Embryonic facial prominence (tissue), 1 donor: ENCODE results near the gene NIBAN1.
"Not testable (repeated sequence)": the region's sequence is repeated elsewhere in the genome, so short reads cannot be mapped to it uniquely, and the experiment has no call there.

Experiments used
- DNase-seq: peaks from one replicate; pipeline ENCODE4 v3.0.0-alpha.2; 2016; ENCODE audit errors: extremely low spot score

Gene NIBAN1

GRCh38 chr1:184973272-184974055, 844 bp downstream of the NIBAN1 start:
- no peak for DNase-seq

DNA sequence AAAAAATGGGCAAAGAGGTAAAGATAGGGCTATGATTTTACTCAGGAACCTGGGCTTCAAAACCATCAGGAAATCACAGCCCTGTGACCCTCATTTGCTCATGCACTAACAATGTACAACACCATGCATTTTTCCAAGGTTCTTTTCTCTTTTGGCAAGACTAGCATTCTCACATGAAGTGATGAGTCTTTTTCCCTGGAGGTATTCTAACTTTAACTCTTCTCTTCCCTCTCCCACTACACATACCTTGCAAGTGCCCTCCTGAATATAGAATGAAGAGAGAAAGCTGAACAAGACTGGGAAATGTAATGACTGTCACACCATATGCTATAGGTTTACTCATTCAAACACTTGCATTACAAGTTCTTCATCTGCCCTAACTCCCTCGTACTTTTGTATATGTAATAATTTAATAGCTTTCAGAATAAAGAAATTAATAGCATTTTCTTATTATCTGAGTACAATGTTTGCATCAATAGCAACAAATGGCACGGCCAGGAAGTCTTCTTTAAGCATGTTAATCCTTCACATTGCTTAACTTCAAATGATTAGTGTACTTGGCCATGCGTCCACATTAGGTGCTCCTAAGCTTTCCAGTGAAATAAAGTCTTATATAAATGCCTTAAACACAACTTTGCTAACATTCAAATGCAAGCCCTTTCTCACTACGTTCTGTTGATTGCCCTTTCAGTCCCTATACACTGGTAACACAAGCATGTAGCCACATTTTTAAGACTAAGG, 1.8 kb downstream of the NIBAN1 start:
- no peak for DNase-seq

DNA sequence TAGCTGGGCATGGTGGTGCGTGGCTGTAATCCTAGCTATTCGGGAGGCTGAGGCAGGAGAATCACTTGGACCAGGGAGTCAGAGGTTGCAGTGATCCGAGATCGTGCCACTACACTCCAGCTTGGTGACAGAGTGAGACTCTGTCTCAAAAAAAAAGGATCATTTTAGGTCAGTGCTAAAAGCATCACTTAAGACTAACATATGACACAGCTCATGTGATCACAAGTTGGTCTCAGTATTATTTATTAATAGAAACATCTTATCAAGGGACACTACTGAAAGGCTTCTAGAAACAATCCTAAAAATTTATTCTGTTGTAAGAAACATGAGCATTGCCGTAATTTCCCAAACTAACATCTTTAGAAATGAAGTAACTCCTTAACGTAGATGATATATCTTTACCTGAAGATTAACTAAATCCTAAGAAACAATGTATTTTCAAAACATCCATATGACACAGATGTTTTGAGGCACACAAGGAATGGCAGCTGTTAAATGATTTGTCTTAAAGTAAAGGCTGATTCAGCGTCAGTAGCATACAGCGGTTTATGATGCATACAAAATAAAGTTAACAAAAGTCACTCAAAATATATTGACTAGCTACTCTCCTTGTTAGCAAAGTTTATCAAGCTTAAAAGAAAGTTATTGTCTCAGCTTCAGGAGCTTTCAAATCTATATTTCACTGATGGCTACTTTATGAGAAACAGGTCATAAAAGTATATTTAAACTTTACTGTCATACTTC, 2.6 kb downstream of the NIBAN1 start:
- no peak for DNase-seq

GRCh38 chr1:184970691-184971161, 3.6 kb downstream of the NIBAN1 start:
- DNase-seq, result no peak

GRCh38 chr1:184966989-184967388, 7.3 kb downstream of the NIBAN1 start:
- no peak for DNase-seq

GRCh38 chr1:184965944-184966860, 8.1 kb downstream of the NIBAN1 start:
- DNase-seq, result no peak

DNA sequence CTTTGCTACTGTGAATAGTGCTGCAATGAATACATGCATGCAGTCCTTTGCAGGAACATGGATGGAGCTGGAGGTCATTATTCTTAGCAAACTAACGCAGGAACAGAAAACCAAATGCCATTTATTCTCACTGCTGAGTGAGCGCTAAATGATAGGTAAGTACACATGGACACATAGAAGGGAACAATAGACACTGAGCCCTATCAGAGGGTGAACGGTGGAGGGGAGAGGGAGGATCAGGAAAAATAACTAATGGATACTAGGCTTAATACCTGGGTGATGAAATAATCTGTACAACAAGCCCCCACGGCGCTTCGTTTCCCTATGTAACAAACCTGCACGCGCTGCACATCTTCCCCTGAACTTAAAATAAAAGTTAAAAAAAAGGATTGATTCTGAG, 8.9 kb downstream of the NIBAN1 start:
- DNase-seq, result no peak

GRCh38 chr1:184959626-184960025, 14.7 kb downstream of the NIBAN1 start:
- DNase-seq, result no peak

DNA sequence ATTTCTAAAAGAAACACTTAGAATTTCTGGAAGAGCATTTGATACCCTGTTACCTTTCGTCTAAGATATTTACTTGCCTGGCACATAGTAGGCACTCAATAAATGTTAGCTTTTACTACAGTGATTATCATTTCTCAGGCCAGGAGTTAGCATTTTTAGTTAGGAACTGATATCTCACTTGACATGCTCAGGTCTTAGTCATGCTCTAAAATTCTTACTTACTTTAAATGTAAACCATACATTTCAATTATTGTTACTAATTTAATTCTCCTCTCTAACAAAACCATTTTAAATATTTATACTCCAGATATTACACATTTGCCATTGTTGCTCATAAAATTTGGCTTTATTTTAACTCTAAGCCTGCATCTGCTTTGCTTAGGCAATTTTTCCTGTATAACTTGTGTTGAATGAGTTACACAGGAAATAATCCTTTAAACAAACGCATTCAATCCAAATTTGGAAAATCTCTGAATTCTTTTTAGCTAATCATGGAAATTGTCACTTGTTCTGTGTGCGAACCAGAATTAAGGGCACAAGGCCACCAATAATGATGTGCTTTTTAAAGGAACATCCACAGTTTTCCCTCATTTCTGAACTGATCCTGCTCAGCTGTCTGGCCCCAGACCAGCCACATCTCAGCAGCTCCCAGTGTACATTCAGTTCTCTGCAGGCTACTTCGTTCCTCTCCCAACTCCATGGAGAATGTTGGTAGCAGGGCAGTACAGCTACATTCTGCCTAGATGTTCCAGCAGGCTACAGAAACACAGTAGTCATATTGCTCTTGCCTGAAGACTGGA, 15.6 kb downstream of the NIBAN1 start:
- no peak for DNase-seq

DNA sequence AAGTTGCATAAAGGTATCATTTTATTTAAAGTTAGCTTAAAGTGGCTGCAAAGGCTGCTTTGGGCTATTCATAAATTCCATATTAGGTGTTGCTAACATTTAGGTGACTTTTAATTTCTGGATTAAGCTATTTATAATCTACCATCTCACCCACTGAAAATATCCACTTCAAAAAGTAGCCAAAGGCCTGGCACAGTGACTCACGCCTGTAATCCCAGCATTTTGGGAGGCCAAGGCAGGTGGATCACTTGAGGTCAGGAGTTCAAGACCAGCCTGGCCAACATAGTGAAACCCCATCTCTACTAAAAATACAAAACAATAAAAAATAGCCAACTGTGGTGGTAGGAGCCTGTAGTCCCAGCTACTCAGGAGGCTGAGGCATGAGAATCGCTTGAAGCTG, 16.4 kb downstream of the NIBAN1 start:
- DNase-seq, result not testable (repeated sequence)

GRCh38 chr1:184956999-184957700, 17.2 kb downstream of the NIBAN1 start:
- DNase-seq, result no peak

GRCh38 chr1:184954232-184954995, 19.9 kb downstream of the NIBAN1 start:
- no peak for DNase-seq

DNA sequence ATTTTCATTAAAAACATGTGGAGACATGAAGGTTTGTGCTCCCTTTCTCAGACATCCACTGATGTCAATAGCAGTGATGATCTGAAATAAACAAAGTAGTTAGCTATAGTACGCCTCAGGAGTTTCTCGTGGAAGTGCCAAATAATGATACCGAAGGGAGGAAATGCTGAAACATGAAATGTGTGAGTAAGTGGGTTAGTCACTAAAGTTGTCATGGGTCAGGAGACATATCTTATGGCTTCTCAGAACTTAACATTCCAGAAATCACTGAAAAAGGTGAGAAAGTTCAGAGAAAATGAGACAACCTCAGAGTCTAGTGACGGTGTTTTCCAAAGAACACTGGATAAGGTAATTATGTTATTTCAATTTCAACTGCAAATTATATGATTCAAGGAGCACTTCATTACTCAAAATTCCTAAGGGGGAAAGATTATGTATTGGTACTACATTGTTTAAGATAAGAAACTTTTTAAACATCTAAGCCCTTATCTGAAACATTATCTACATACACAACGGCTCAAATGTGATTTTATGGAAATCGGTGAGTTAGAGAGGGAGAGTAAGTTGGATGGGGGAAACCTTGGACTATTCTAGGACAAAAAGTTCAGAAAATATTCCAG, 20.6 kb downstream of the NIBAN1 start:
- no peak for DNase-seq

- DNase-seq, result no peak
These were observed 21.9 kb downstream of the NIBAN1 start for GRCh38 chr1:184952428-184952827.

DNA sequence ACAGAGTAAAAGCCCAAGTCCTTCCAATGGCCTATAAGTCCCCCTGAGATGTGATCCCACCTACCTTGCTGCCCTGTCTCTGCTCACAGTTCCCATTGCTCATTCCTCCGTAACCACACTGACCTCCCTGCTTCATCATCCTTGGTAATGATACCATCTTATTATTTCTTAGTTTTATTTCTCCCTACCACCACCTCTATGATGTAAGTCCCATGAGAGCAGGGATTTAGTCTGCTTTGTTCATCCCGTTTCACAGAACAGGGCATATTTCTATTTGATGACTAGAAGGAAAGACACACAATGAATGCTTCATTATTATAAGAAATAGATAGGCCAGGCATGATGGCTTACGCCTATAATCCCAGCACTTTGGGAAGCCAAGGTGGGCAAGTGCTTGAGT, 22.5 kb downstream of the NIBAN1 start:
- DNase-seq, result no peak

DNA sequence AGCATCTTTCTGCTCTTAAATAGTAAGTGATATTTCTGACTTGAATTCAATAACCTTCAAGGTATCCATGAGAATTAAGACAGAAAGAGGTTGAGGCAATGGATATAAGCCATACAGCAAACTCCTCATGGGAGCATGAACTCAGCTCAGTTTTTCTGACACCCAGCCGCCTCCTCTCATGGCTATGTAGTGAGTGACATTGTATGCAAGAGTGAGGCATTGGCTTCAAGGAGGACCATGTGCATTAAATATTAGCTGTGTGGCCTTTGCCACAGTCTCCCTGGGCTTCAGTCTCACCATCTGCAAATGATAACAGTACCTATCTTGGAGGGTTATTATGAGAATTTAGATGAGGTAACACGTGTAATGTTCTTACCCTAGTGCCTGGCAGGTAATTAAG, 23.4 kb downstream of the NIBAN1 start:
- DNase-seq, result no peak

DNA sequence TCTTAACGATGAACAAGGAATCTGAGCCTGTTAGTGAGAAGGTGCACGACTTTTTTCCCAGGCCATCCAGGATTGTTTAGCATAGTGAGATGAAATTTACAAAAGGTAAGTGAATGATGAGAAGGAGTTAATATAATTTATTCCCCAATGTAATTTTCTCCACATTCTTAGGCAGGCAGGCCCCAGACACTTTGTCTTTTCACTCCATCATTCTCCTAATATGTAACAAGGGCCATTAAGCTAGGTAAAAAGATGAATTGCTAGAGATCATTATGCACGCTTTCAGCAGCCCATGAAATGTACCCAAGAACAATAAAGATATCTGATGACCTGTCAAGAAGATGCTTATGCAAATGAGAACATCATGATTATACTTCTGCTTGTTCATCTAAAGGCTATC, 24.1 kb downstream of the NIBAN1 start:
- no peak for DNase-seq

- DNase-seq, result no peak
These were observed 26.6 kb downstream of the NIBAN1 start for GRCh38 chr1:184947497-184948256.
